K562 (cell line): Measurements from ENCODE around the gene SLC44A1. TPM values are rescaled to one million over a fixed set of nuclear protein-coding genes. Genes with fewer than 3 reads are reported as not detected.

Source experiments
- ATAC-seq: fragments of 200-7000 bp; cut with Tn5 transposase; 3 replicates; pipeline ENCODE4 v1.9.1; 2020; ENCODE audit warnings: moderate library complexity
- BruUV-seq: library from RNA; stranded (reverse); fragments of 400-500 nt; replicated peaks from 2 replicates; lab custom pipeline; 2021; lab: Mats Ljungman, UMichigan
- CTCF ChIA-PET: fragments of 300-600 bp; formaldehyde crosslinking; extraction: SDS; loops from one replicate; lab custom pipeline; 2021; ENCODE audit warnings: low intra/inter-chr PET ratio; lab: Yijun Ruan, JAX
- POLR2A ChIA-PET: fragments of 300-600, 350-650 bp; sonication (Branson Sonifier 250); formaldehyde crosslinking; extraction: SDS; loops from one replicate; lab custom pipeline; 2021; ENCODE audit warnings: antibody characterized with exemption, inconsistent platforms; lab: Yijun Ruan, JAX
- DNase-seq, 4 experiments: peaks; one replicate each; pipeline versions ENCODE4 v3.0.0 to v3.0.0-alpha.2; 2011 to 2018; ENCODE audit warnings: low spot score in 3 of 4, mixed read lengths in 3 of 4; ENCODE audit errors: extremely low read depth in 1 of 4
- FAIRE-seq: peaks from 2 replicates; lab custom pipeline; 2011; peaks lifted over from hg19 to GRCh38; lab: Jason Lieb, UNC
- H2AFZ ChIP-seq: 2 replicates; pipeline ENCODE4 v1.6.0; 2011; ENCODE audit warnings: low read depth, low read length, control low read depth, inconsistent platforms
- H3K27ac ChIP-seq: fragments of 200-600 bp; 3 replicates; pipeline ENCODE4 v1.8.0; 2011; ENCODE audit warnings: low read depth, mild to moderate bottlenecking, control low read depth, inconsistent platforms, low read length, moderate library complexity, mixed read lengths; ENCODE audit errors: extremely low read depth
- H3K27me3 ChIP-seq, 2 experiments: fragments of 300-600 bp in 1 of 2; 2 replicates in 1 of 2; 3 replicates in 1 of 2; pipeline versions ENCODE4 v1.6.0 to v1.8.0; 2011; ENCODE audit warnings: inconsistent platforms in 2 of 2, low read length in 2 of 2, mild to moderate bottlenecking in 1 of 2, mixed read lengths in 1 of 2, moderate library complexity in 1 of 2; ENCODE audit not compliant: control insufficient read depth in 2 of 2, insufficient read depth in 2 of 2
- H3K36me3 ChIP-seq: fragments of 300-600 bp; 3 replicates; pipeline ENCODE4 v1.8.0; 2011; ENCODE audit warnings: mild to moderate bottlenecking, low read length, inconsistent platforms; ENCODE audit not compliant: control insufficient read depth, insufficient read depth
- H3K4me1 ChIP-seq, 2 experiments: fragments of 200-600 bp in 1 of 2; replicated peaks in 1 of 2; 2 replicates in 1 of 2; 3 replicates in 1 of 2; pipeline versions ENCODE4 v1.5.1 to v1.8.0; 2011; ENCODE audit warnings: inconsistent platforms in 2 of 2, low read length in 2 of 2, mild to moderate bottlenecking in 1 of 2, mixed read lengths in 1 of 2, moderate library complexity in 1 of 2; ENCODE audit not compliant: control insufficient read depth in 2 of 2, insufficient read depth in 2 of 2
- H3K4me2 ChIP-seq: 2 replicates; pipeline ENCODE4 v1.6.1; 2011; ENCODE audit warnings: low read length, control low read depth, inconsistent platforms, mixed read lengths; ENCODE audit not compliant: insufficient read depth
- H3K4me3 ChIP-seq: fragments of 200-600 bp; sonication (generic), shearing (Covaris generic); 2 replicates; pipeline ENCODE4 v1.5.1; 2016; ENCODE audit warnings: control low read depth, inconsistent platforms
- H3K79me2 ChIP-seq: fragments of 200-600 bp; 3 replicates; pipeline ENCODE4 v1.8.0; 2011; ENCODE audit warnings: low read length, inconsistent platforms; ENCODE audit not compliant: control insufficient read depth, insufficient read depth
- H3K9ac ChIP-seq, 2 experiments: 2 replicates each; pipeline versions ENCODE4 v1.6.0 to v1.6.1; 2011; ENCODE audit warnings: low read depth in 2 of 2, low read length in 2 of 2, control low read depth in 1 of 2, inconsistent platforms in 1 of 2, mild to moderate bottlenecking in 1 of 2, mixed read lengths in 1 of 2; ENCODE audit not compliant: insufficient read depth in 1 of 2
- H3K9me1 ChIP-seq: one replicate; pipeline ENCODE4 v1.6.0; 2011; ENCODE audit warnings: inconsistent platforms, mild to moderate bottlenecking, low read length, moderate library complexity; ENCODE audit not compliant: control insufficient read depth, insufficient read depth
- H3K9me3 ChIP-seq: replicated peaks from 2 replicates; pipeline ENCODE4 v1.5.1; 2011; ENCODE audit warnings: low read depth, low read length, inconsistent platforms; ENCODE audit not compliant: control insufficient read depth, insufficient read depth
- H4K20me1 ChIP-seq: replicated peaks from 2 replicates; pipeline ENCODE4 v1.6.1; 2011; ENCODE audit warnings: low read length, inconsistent platforms, mixed read lengths; ENCODE audit not compliant: control insufficient read depth, insufficient read depth
- CHD1 ChIP-seq: fragments of 200-600 bp; sonication (generic); IDR thresholded peaks from one replicate; pipeline ENCODE4 v1.6.1; 2012; ENCODE audit warnings: mild to moderate bottlenecking, moderate library complexity, low read length, inconsistent platforms
- CREM ChIP-seq: IDR thresholded peaks from 2 replicates; pipeline ENCODE4 v1.6.1; 2014; ENCODE audit warnings: antibody characterized with exemption, low read depth
- PCBP2 ChIP-seq: fragments of 200-400 bp; formaldehyde crosslinking; IDR thresholded peaks from 2 replicates; pipeline ENCODE4 v1.6.1; 2018; ENCODE audit warnings: low read length, low read depth, mild to moderate bottlenecking, moderate library complexity; ENCODE audit not compliant: poor library complexity, severe bottlenecking
- PHF21A ChIP-seq: fragments of 450-650 bp; IDR thresholded peaks from 2 replicates; pipeline ENCODE4 v1.6.1; 2017; ENCODE audit warnings: low read depth, borderline replicate concordance
- ZNF436 ChIP-seq: fragments of 250-450, 450-650 bp; sonication (Bioruptor Pico); formaldehyde crosslinking; IDR thresholded peaks from 2 replicates; pipeline ENCODE4 v1.7.0; 2020; ENCODE audit warnings: mild to moderate bottlenecking
- WGBS: fragments of 100-300 bp; shearing (Covaris generic); methylation state at CpG from one replicate; pipeline ENCODE4 v1.1.6; 2016; ENCODE audit warnings: low coverage, mixed read lengths; ENCODE audit not compliant: insufficient coverage; ENCODE audit errors: missing lambda C conversion rate; 5-methylcytosine and 5-hydroxymethylcytosine counted together
- in situ Hi-C: fragments of 300-500 bp; cut with MboI; formaldehyde crosslinking; loops from 4 replicates; pipeline ENCODE4 v1.15.0; 2018; ENCODE audit warnings: inconsistent platforms, mixed read lengths
- intact Hi-C: fragments of 100-400 bp; cut with micrococcal nuclease; formaldehyde crosslinking; loops from 2 replicates; pipeline ENCODE4 v1.14.2; 2022
- polyA plus RNA-seq, 8 experiments: library from polyadenylated mRNA; depleted of rRNA in 4 of 8; stranded (reverse) in 5 of 8; unstranded in 3 of 8; fragments of >200 nt; fragmentation: Nextera tagmentation in 2 of 8; fragmentation: Illumina TruSeq in 1 of 8; extraction: Ambion mirVana in 2 of 8; extraction: Trizol in 1 of 8; gene quantifications; 2 replicates each; pipeline versions ENCODE4 v1.2.1 to v1.2.3, GENCODE V29; 2011 to 2014; ENCODE audit warnings: inconsistent platforms in 1 of 8, missing spikeins in 1 of 8
- total RNA-seq, 7 experiments: library from RNA; depleted of rRNA in 6 of 7; stranded (reverse); fragments of >200 nt in 6 of 7; fragmentation: Illumina TruSeq in 2 of 7; extraction: Trizol in 2 of 7; gene quantifications; 2 replicates each; pipeline versions ENCODE4 v1.2.1 to v1.2.3, GENCODE V29; 2011 to 2021; ENCODE audit warnings: low replicate concordance in 1 of 7
- TF ChIP-seq, protein P1 (sequence below): fragments of 250-450 bp; sonication (Bioruptor Pico); IDR thresholded peaks from 2 replicates; pipeline ENCODE4 v1.8.0; 2022; ENCODE audit warnings: inconsistent platforms
- TF ChIP-seq, protein P2 (sequence below): sonication (generic); formaldehyde crosslinking; IDR thresholded peaks from 2 replicates; pipeline ENCODE4 v1.8.1; 2023; ENCODE audit warnings: mild to moderate bottlenecking, missing genetic modification reagents

Gene SLC44A1
- total and polyA plus RNA-seq, 9 of the 15 experiments (the other 6 are each of a cell fraction or from before 2014, with no cell fraction given) = 0.11 to 0.59 (median 0.30) TPM

DNA sequence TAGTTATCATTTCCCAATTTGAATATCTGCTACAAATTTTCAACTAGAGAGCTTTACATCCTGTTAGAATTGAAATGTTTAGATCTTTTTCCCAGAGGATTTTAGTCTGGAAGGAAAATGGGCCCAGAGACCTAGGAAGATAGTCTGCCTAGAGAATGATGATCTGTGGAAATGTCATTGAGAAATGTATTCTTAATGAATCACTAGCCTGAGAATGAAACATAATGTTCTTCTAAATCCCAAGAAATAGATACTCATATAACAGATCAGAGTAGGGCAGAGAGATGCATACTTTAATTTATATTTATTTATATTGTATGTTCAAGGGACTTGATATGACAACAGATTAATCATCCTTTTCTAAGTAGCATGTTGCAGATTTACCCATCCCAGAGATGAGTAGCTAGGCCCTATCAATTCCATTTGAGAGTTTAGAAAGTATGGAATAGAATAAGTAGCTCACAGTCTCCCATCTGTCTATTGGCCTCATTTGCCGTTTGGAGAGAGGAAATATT, 25.1 kb upstream of the SLC44A1 start:
- Histone ChIP-seq H3K79me2 (no peaks in the 10 kb centered on the region), H3K36me3 (no peaks in the 10 kb centered on the region), H4K20me1 (no peaks in the 10 kb centered on the region), H3K4me2 (no peak overlapping the region), H3K9me3 (no peaks in the 10 kb centered on the region), H3K9me1 (no peaks in the 10 kb centered on the region), H3K4me1 (no peaks in the 10 kb centered on the region), H3K9ac (no peak overlapping the region), H2AFZ (no peak overlapping the region), H3K27me3 (peaks cover 0 to 6% of the 10 kb centered on the region in 2 experiments; a peak in 1 of 5 replicates), H3K27ac (no peak overlapping the region), H3K4me3 (no peak overlapping the region)
- intact Hi-C loops (no loop called here), in situ Hi-C loops (no loop called here)
- no peak for TF ChIP-seq CHD1
- no peak for TF ChIP-seq ZNF436 (CRISPR knock-in tag)
- TF ChIP-seq, protein P1, sequence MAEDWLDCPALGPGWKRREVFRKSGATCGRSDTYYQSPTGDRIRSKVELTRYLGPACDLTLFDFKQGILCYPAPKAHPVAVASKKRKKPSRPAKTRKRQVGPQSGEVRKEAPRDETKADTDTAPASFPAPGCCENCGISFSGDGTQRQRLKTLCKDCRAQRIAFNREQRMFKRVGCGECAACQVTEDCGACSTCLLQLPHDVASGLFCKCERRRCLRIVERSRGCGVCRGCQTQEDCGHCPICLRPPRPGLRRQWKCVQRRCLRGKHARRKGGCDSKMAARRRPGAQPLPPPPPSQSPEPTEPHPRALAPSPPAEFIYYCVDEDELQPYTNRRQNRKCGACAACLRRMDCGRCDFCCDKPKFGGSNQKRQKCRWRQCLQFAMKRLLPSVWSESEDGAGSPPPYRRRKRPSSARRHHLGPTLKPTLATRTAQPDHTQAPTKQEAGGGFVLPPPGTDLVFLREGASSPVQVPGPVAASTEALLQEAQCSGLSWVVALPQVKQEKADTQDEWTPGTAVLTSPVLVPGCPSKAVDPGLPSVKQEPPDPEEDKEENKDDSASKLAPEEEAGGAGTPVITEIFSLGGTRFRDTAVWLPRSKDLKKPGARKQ (CRISPR knock-in tag) = no peak
- TF ChIP-seq PCBP2 = no peak
- no peak for TF ChIP-seq CREM
- no peak for TF ChIP-seq PHF21A
- TF ChIP-seq, protein P2, sequence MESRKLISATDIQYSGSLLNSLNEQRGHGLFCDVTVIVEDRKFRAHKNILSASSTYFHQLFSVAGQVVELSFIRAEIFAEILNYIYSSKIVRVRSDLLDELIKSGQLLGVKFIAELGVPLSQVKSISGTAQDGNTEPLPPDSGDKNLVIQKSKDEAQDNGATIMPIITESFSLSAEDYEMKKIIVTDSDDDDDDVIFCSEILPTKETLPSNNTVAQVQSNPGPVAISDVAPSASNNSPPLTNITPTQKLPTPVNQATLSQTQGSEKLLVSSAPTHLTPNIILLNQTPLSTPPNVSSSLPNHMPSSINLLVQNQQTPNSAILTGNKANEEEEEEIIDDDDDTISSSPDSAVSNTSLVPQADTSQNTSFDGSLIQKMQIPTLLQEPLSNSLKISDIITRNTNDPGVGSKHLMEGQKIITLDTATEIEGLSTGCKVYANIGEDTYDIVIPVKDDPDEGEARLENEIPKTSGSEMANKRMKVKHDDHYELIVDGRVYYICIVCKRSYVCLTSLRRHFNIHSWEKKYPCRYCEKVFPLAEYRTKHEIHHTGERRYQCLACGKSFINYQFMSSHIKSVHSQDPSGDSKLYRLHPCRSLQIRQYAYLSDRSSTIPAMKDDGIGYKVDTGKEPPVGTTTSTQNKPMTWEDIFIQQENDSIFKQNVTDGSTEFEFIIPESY (CRISPR knock-in tag) = no peak
- BruUV-seq = no TSS peak
- WGBS = 0% methylated on average over 1 of the region's 1 CpG
- ChIA-PET CTCF (no interaction called here), POLR2A (no interaction called here)
- FAIRE-seq (no peak), DNase-seq (no peak), ATAC-seq (no peak)
